SJCRH30 (cell line): ENCODE data around the gene CERCAM. TPM values are rescaled to one million over a fixed set of nuclear protein-coding genes. Genes with fewer than 3 reads are reported as not detected.

Source experiments
- DNase-seq, 2 experiments: peaks; one replicate each; pipeline ENCODE4 v3.0.0-alpha.2; 2015 to 2020
- H3K27ac ChIP-seq: fragments of 250-450 bp; sonication (Bioruptor Pico); 2 replicates; pipeline ENCODE4 v1.5.1; 2020; ENCODE audit warnings: mild to moderate bottlenecking, moderate library complexity
- H3K27me3 ChIP-seq: fragments of 250-450 bp; sonication (Bioruptor Pico); 2 replicates; pipeline ENCODE4 v1.5.1; 2020; ENCODE audit warnings: mild to moderate bottlenecking, moderate library complexity
- H3K36me3 ChIP-seq: fragments of 250-450 bp; sonication (Bioruptor Pico); 2 replicates; pipeline ENCODE4 v1.5.1; 2020; ENCODE audit warnings: mild to moderate bottlenecking, moderate library complexity
- H3K4me1 ChIP-seq: fragments of 250-450 bp; sonication (Bioruptor Pico); 2 replicates; pipeline ENCODE4 v1.5.1; 2020; ENCODE audit warnings: mild to moderate bottlenecking, moderate library complexity
- H3K4me3 ChIP-seq: fragments of 250-450 bp; sonication (Bioruptor Pico); 2 replicates; pipeline ENCODE4 v1.5.1; 2020; ENCODE audit warnings: mild to moderate bottlenecking, moderate library complexity
- H3K9me3 ChIP-seq: fragments of 250-450 bp; sonication (Bioruptor Pico); replicated peaks from 2 replicates; pipeline ENCODE4 v1.5.1; 2020; ENCODE audit warnings: mild to moderate bottlenecking, moderate library complexity
- total RNA-seq: library from RNA; depleted of rRNA; stranded (reverse); fragments of >200 nt; shearing (Covaris generic); gene quantifications from 2 replicates; pipeline ENCODE4 v1.2.3, GENCODE V29; 2014; rRNA removed

CERCAM gene
- 27.7 and 28.0 TPM in 2 replicates for total RNA-seq

GRCh38 chr9:128420651-128421481 lies at the start of gene CERCAM:
Gene CERCAM, plus strand, starts transcription at chr9:128420857. Its CDS starts 21 bp downstream, at chr9:128420878.
- Histone ChIP-seq H3K36me3 (no peaks in the 10 kb centered on the region), H3K9me3 (no peaks in the 10 kb centered on the region), H3K27ac (peak within 1 kb of the TSS; percentile 63), H3K4me1 (peaks cover 12% of the 10 kb centered on the region), H3K4me3 (peak within 1 kb of the TSS; percentile 86), H3K27me3 (no peaks in the 10 kb centered on the region)
- DNase-seq, result peak; percentile 77 to 87

GRCh38 chr9:128371630-128372117 lies 49.0 kb upstream of the CERCAM start:
- DNase-seq, result no peak
- no peaks in the 10 kb centered on the region for H3K9me3 ChIP-seq
- H3K27ac ChIP-seq, result peak overlapping the region; percentile 88
- no peaks in the 10 kb centered on the region for H3K4me1 ChIP-seq
- peaks cover 3% of the 10 kb centered on the region; the same call in 1 of the 2 replicates for H3K36me3 ChIP-seq
- no peaks in the 10 kb centered on the region for H3K27me3 ChIP-seq
- H3K4me3 ChIP-seq, result peak overlapping the region; percentile 87

GRCh38 chr9:128372188-128372641 lies 48.4 kb upstream of the CERCAM start:
- H3K9me3 ChIP-seq, result no peaks in the 10 kb centered on the region
- no peaks in the 10 kb centered on the region for H3K4me1 ChIP-seq
- no peak overlapping the region for H3K27ac ChIP-seq
- H3K36me3 ChIP-seq, result peaks cover 3% of the 10 kb centered on the region; the same call in 1 of the 2 replicates
- no peak for DNase-seq
- H3K4me3 ChIP-seq, result peak overlapping the region; percentile 87
- no peaks in the 10 kb centered on the region for H3K27me3 ChIP-seq

GRCh38 chr9:128372784-128373183 lies 47.9 kb upstream of the CERCAM start:
- peaks cover 6% of the 10 kb centered on the region for H3K36me3 ChIP-seq
- H3K9me3 ChIP-seq, result no peaks in the 10 kb centered on the region
- H3K4me1 ChIP-seq, result no peaks in the 10 kb centered on the region
- H3K27ac ChIP-seq, result no peak overlapping the region
- no peaks in the 10 kb centered on the region for H3K27me3 ChIP-seq
- DNase-seq, result no peak
- no peak overlapping the region for H3K4me3 ChIP-seq

- H3K27ac ChIP-seq, result no peak overlapping the region
Observed at GRCh38 chr9:128374221-128374675, 46.4 kb upstream of the CERCAM start.

GRCh38 chr9:128375865-128376264 lies 44.8 kb upstream of the CERCAM start:
- Histone ChIP-seq H3K36me3 (peaks cover 22% of the 10 kb centered on the region), H3K4me1 (no peaks in the 10 kb centered on the region; the same call in 1 of the 2 replicates), H3K4me3 (no peak overlapping the region), H3K9me3 (no peaks in the 10 kb centered on the region), H3K27ac (no peak overlapping the region), H3K27me3 (no peaks in the 10 kb centered on the region)
- DNase-seq, result no peak

More at GRCh38 chr9:128374221-128374675, 46.4 kb upstream of the CERCAM start:
- H3K27me3 ChIP-seq, result no peaks in the 10 kb centered on the region
- peaks cover 19% of the 10 kb centered on the region for H3K36me3 ChIP-seq
- no peak for DNase-seq
- no peak overlapping the region for H3K4me3 ChIP-seq
- no peaks in the 10 kb centered on the region for H3K9me3 ChIP-seq
- no peaks in the 10 kb centered on the region; the same call in 1 of the 2 replicates for H3K4me1 ChIP-seq

- peaks cover 29% of the 10 kb centered on the region for H3K36me3 ChIP-seq
- no peaks in the 10 kb centered on the region; the same call in 1 of the 2 replicates for H3K4me1 ChIP-seq
- DNase-seq, result no peak
- H3K27ac ChIP-seq, result no peak overlapping the region
- H3K27me3 ChIP-seq, result no peaks in the 10 kb centered on the region
- H3K9me3 ChIP-seq, result no peaks in the 10 kb centered on the region
- H3K4me3 ChIP-seq, result no peak overlapping the region
Observed at GRCh38 chr9:128382261-128382660, 38.4 kb upstream of the CERCAM start.

- no peak overlapping the region for H3K27ac ChIP-seq
- no peaks in the 10 kb centered on the region for H3K27me3 ChIP-seq
- peaks cover 29% of the 10 kb centered on the region for H3K36me3 ChIP-seq
- no peaks in the 10 kb centered on the region; the same call in 1 of the 2 replicates for H3K4me1 ChIP-seq
- no peaks in the 10 kb centered on the region for H3K9me3 ChIP-seq
- DNase-seq, result peak; percentile 50 to 52
- no peak overlapping the region for H3K4me3 ChIP-seq
Observed at GRCh38 chr9:128383007-128383753, 37.5 kb upstream of the CERCAM start.

GRCh38 chr9:128383791-128384190 lies 36.9 kb upstream of the CERCAM start:
- no peak for DNase-seq
- no peak overlapping the region for H3K27ac ChIP-seq
- peaks cover 28% of the 10 kb centered on the region for H3K36me3 ChIP-seq
- no peaks in the 10 kb centered on the region for H3K27me3 ChIP-seq
- H3K4me3 ChIP-seq, result no peak overlapping the region
- H3K9me3 ChIP-seq, result no peaks in the 10 kb centered on the region
- no peaks in the 10 kb centered on the region for H3K4me1 ChIP-seq

- H3K4me3 ChIP-seq, result no peak overlapping the region
- H3K27me3 ChIP-seq, result no peaks in the 10 kb centered on the region
- DNase-seq, result no peak
- peaks cover 31% of the 10 kb centered on the region for H3K36me3 ChIP-seq
- no peak overlapping the region for H3K27ac ChIP-seq
- no peaks in the 10 kb centered on the region for H3K4me1 ChIP-seq
- no peaks in the 10 kb centered on the region for H3K9me3 ChIP-seq
Observed at GRCh38 chr9:128384801-128385495, 35.7 kb upstream of the CERCAM start.

- Histone ChIP-seq H3K9me3 (no peaks in the 10 kb centered on the region), H3K27ac (no peak overlapping the region), H3K36me3 (peaks cover 31% of the 10 kb centered on the region), H3K27me3 (no peaks in the 10 kb centered on the region), H3K4me1 (no peaks in the 10 kb centered on the region), H3K4me3 (no peak overlapping the region)
- no peak for DNase-seq
Observed at GRCh38 chr9:128385496-128386460, 34.9 kb upstream of the CERCAM start.

GRCh38 chr9:128388150-128388549 lies 32.5 kb upstream of the CERCAM start:
- no peaks in the 10 kb centered on the region for H3K9me3 ChIP-seq
- DNase-seq, result no peak
- H3K36me3 ChIP-seq, result peaks cover 42% of the 10 kb centered on the region
- H3K4me1 ChIP-seq, result no peaks in the 10 kb centered on the region
- H3K27ac ChIP-seq, result no peak overlapping the region
- no peak overlapping the region for H3K4me3 ChIP-seq
- no peaks in the 10 kb centered on the region for H3K27me3 ChIP-seq

GRCh38 chr9:128389395-128390149 lies 31.1 kb upstream of the CERCAM start:
- H3K27me3 ChIP-seq, result no peaks in the 10 kb centered on the region
- H3K36me3 ChIP-seq, result peaks cover 39% of the 10 kb centered on the region
- no peaks in the 10 kb centered on the region for H3K4me1 ChIP-seq
- H3K9me3 ChIP-seq, result no peaks in the 10 kb centered on the region
- H3K27ac ChIP-seq, result no peak overlapping the region
- H3K4me3 ChIP-seq, result no peak overlapping the region
- no peak for DNase-seq
